PC-9 (cell line): ENCODE data around the gene SORCS2. TPM values are rescaled to one million over a fixed set of nuclear protein-coding genes. Genes with fewer than 3 reads are reported as not detected.

Source experiments
- BruUV-seq: library from RNA; stranded (reverse); fragments of 400-500 nt; replicated peaks from 2 replicates; lab custom pipeline; 2021; lab: Mats Ljungman, UMichigan
- CTCF ChIA-PET: fragments of 300-600 bp; sonication (Branson Sonifier 250); formaldehyde crosslinking; loops from one replicate; lab custom pipeline; 2022; ENCODE audit warnings: antibody characterized with exemption; lab: Charles Lee
- POLR2A ChIA-PET: fragments of 300-600 bp; sonication (Branson Sonifier 250); formaldehyde crosslinking; loops from one replicate; lab custom pipeline; 2022; ENCODE audit warnings: antibody characterized with exemption; ENCODE audit not compliant: unreplicated experiment; lab: Charles Lee
- DNase-seq, 2 experiments: peaks; one replicate each; pipeline versions ENCODE4 v3.0.0 to v3.0.0-alpha.2; 2015 to 2022; ENCODE audit warnings: mixed read lengths in 1 of 2
- H2AFZ ChIP-seq: fragments of 200-600 bp; sonication (generic); 2 replicates; pipeline ENCODE4 v1.8.1; 2017; ENCODE audit warnings: antibody characterized with exemption
- H3F3A ChIP-seq: fragments of 200-600 bp; sonication (generic); 2 replicates; pipeline ENCODE4 v1.8.1; 2017; ENCODE audit warnings: antibody characterized with exemption, mild to moderate bottlenecking, low read depth; ENCODE audit not compliant: insufficient read depth
- H3K27ac ChIP-seq: fragments of 200-600 bp; sonication (generic); 2 replicates; pipeline ENCODE4 v1.6.1; 2016; ENCODE audit warnings: mixed run types
- H3K27me3 ChIP-seq: fragments of 200-600 bp; sonication (generic); 2 replicates; pipeline ENCODE4 v1.6.1; 2016; ENCODE audit warnings: low read depth, mixed run types; ENCODE audit not compliant: insufficient read depth
- H3K36me3 ChIP-seq: fragments of 200-600 bp; sonication (generic); 2 replicates; pipeline ENCODE4 v1.6.1; 2016; ENCODE audit warnings: low read depth, mixed run types
- H3K4me1 ChIP-seq: fragments of 200-600 bp; sonication (generic); replicated peaks from 2 replicates; pipeline ENCODE4 v1.6.1; 2016; ENCODE audit warnings: mixed run types; ENCODE audit not compliant: insufficient read depth
- H3K4me2 ChIP-seq: fragments of 200-600 bp; sonication (generic); 2 replicates; pipeline ENCODE4 v1.6.1; 2017; ENCODE audit warnings: mixed run types
- H3K4me3 ChIP-seq: fragments of 200-600 bp; sonication (generic); 2 replicates; pipeline ENCODE4 v1.6.1; 2016; ENCODE audit warnings: mixed run types
- H3K79me2 ChIP-seq: fragments of 200-600 bp; sonication (generic); 2 replicates; pipeline ENCODE4 v1.6.1; 2017; ENCODE audit warnings: low read depth, mixed run types
- H3K9me2 ChIP-seq: fragments of 200-600 bp; sonication (generic); 2 replicates; pipeline ENCODE4 v1.8.1; 2017; ENCODE audit warnings: mild to moderate bottlenecking; ENCODE audit not compliant: insufficient read depth
- H3K9me3 ChIP-seq: fragments of 200-600 bp; sonication (generic); 2 replicates; pipeline ENCODE4 v1.8.1; 2016; ENCODE audit warnings: low read depth; ENCODE audit not compliant: insufficient read depth
- H4K20me1 ChIP-seq: fragments of 200-600 bp; sonication (generic); 2 replicates; pipeline ENCODE4 v1.8.1; 2017; ENCODE audit not compliant: insufficient read depth
- EZH2 ChIP-seq: fragments of 200-600 bp; sonication (generic); IDR thresholded peaks from 2 replicates; pipeline ENCODE4 v1.8.0; 2017; ENCODE audit warnings: antibody characterized with exemption, low read depth
- intact Hi-C: fragments of 100-400 bp; cut with micrococcal nuclease; formaldehyde crosslinking; loops from one replicate; pipeline ENCODE4 v1.10.0; 2022; ENCODE audit not compliant: unreplicated experiment
- total RNA-seq: library from RNA; stranded (reverse); gene quantifications from 2 replicates; pipeline ENCODE4 v1.2.3, GENCODE V29; 2021
- TF ChIP-seq, protein P1 (sequence below): fragments of 200-600 bp; sonication (generic); conservative IDR thresholded peaks from 2 replicates; pipeline ENCODE4 v1.6.1; 2017; ENCODE audit warnings: mixed run types, antibody characterized with exemption, mild to moderate bottlenecking, moderate library complexity

The SORCS2 gene
- total RNA-seq, 1 experiment from 2014 or later: 25.8 TPM

DNA sequence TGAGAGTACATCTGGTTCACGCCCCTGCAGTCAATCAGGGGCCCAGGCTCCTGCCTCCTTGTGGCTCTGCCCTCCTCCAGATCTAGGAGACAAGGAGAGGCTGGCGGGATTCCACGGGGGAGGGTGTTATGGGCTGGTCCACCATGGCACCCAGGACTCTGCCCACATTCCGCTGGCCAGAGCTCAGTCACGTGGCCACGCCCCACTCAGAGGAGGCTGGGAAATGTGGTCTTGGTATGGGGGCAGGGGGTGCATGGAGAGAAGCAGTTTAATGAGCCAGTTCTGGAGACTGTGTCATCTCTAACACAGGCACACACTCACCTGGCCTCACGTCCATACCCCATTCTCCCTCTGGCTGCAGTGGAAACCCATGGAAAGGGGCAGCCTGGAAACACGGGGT, 273.9 kb downstream of the SORCS2 start:
- Histone ChIP-seq H3K4me2 (no peak overlapping the region), H3K27ac (no peak overlapping the region), H3K4me3 (no peak overlapping the region), H3K9me3 (no peaks in the 10 kb centered on the region), H2AFZ (no peak overlapping the region), H3K36me3 (no peaks in the 10 kb centered on the region), H4K20me1 (no peaks in the 10 kb centered on the region), H3K27me3 (no peaks in the 10 kb centered on the region), H3K4me1 (no peaks in the 10 kb centered on the region), H3F3A (no peaks in the 10 kb centered on the region), H3K9me2 (no peaks in the 10 kb centered on the region), H3K79me2 (no peaks in the 10 kb centered on the region)
- DNase-seq: no peak
- ChIA-PET POLR2A (no interaction called here), CTCF (no interaction called here)
- intact Hi-C loops: no loop called here
- BruUV-seq: no TSS peak
- TF ChIP-seq EZH2: no peak
- TF ChIP-seq, protein P1, sequence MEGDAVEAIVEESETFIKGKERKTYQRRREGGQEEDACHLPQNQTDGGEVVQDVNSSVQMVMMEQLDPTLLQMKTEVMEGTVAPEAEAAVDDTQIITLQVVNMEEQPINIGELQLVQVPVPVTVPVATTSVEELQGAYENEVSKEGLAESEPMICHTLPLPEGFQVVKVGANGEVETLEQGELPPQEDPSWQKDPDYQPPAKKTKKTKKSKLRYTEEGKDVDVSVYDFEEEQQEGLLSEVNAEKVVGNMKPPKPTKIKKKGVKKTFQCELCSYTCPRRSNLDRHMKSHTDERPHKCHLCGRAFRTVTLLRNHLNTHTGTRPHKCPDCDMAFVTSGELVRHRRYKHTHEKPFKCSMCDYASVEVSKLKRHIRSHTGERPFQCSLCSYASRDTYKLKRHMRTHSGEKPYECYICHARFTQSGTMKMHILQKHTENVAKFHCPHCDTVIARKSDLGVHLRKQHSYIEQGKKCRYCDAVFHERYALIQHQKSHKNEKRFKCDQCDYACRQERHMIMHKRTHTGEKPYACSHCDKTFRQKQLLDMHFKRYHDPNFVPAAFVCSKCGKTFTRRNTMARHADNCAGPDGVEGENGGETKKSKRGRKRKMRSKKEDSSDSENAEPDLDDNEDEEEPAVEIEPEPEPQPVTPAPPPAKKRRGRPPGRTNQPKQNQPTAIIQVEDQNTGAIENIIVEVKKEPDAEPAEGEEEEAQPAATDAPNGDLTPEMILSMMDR: no peak

DNA sequence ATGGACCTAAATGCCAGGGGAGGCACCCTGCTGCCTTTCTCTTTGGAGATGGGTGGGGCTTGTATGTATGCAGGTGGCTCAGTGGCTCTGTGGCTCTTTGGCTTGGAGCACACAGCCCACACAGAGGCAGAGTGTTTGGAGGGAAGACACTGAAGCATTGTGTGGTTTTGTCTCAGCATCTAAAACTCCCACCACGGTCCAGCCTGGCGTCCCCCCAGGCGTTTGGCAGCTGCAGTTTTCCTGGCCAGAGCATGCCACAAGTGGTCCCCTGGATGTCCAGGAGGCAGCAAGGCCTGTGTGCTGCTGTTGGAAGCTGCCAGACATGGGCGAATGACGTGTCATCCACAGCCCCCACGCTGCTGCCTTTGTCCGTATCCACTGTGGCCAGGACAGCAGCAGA, 274.6 kb downstream of the SORCS2 start:
- Histone ChIP-seq H3F3A (no peaks in the 10 kb centered on the region), H3K4me3 (no peak overlapping the region), H3K9me3 (no peaks in the 10 kb centered on the region), H3K79me2 (no peaks in the 10 kb centered on the region), H3K36me3 (no peaks in the 10 kb centered on the region), H2AFZ (no peak overlapping the region), H3K4me2 (no peak overlapping the region), H3K4me1 (no peaks in the 10 kb centered on the region), H3K9me2 (no peaks in the 10 kb centered on the region), H4K20me1 (no peaks in the 10 kb centered on the region), H3K27ac (no peak overlapping the region), H3K27me3 (no peaks in the 10 kb centered on the region)
- CTCF ChIA-PET: no interaction called here
- POLR2A ChIA-PET: no interaction called here
- no TSS peak for BruUV-seq
- DNase-seq: no peak
- no peak for TF ChIP-seq EZH2
- TF ChIP-seq, protein P1: no peak
- intact Hi-C loops: no loop called here

GRCh38 chr4:7467471-7467870, 275.1 kb downstream of the SORCS2 start:
- no peaks in the 10 kb centered on the region for H3K4me1 ChIP-seq
- no peaks in the 10 kb centered on the region for H3K9me3 ChIP-seq
- ChIA-PET POLR2A (no interaction called here), CTCF (no interaction called here)
- H3K36me3 ChIP-seq: no peaks in the 10 kb centered on the region
- DNase-seq: no peak
- no peak overlapping the region for H3K27ac ChIP-seq
- no peak overlapping the region for H2AFZ ChIP-seq
- H3K27me3 ChIP-seq: no peaks in the 10 kb centered on the region
- no peak overlapping the region for H3K4me2 ChIP-seq
- intact Hi-C loops: no loop called here
- BruUV-seq: no TSS peak
- no peak for TF ChIP-seq EZH2
- H3K79me2 ChIP-seq: no peaks in the 10 kb centered on the region
- H3F3A ChIP-seq: no peaks in the 10 kb centered on the region
- no peaks in the 10 kb centered on the region for H3K9me2 ChIP-seq
- no peaks in the 10 kb centered on the region for H4K20me1 ChIP-seq
- H3K4me3 ChIP-seq: no peak overlapping the region

DNA sequence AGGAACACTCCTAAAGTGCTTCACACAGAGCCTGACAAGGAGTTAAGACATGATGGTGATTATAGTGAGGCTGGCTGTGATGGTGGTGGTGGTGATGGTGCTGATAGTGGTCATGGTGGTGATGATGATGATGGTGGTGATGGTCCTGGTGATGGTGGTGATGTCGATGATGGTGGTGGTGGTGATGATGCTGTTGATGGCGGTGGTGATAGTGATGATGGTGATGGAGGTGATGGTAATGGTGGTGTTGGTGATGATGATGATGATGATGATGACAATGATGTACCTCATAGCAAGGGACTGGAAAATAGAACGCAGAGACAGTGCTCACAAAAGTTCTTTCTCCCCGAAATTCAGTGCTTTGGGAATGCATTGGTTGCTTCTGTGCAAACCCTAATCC, 276.7 kb downstream of the SORCS2 start:
- TF ChIP-seq, protein P1: no peak
- TF ChIP-seq EZH2: no peak
- Histone ChIP-seq H3K9me2 (no peaks in the 10 kb centered on the region), H3K27me3 (no peaks in the 10 kb centered on the region), H3K79me2 (no peaks in the 10 kb centered on the region), H3K36me3 (no peaks in the 10 kb centered on the region), H3F3A (no peaks in the 10 kb centered on the region), H3K4me3 (no peak overlapping the region), H2AFZ (no peak overlapping the region), H3K4me2 (no peak overlapping the region), H3K27ac (no peak overlapping the region), H4K20me1 (no peaks in the 10 kb centered on the region), H3K9me3 (no peaks in the 10 kb centered on the region), H3K4me1 (no peaks in the 10 kb centered on the region)
- BruUV-seq: no TSS peak
- ChIA-PET CTCF (no interaction called here), POLR2A (no interaction called here)
- no peak for DNase-seq
- intact Hi-C loops: no loop called here
